Choroid plexus epithelial cell (primary cell): ENCODE measurements around the gene WFDC10A.
"Not testable (repeated sequence)": the region's sequence is repeated elsewhere in the genome, so short reads cannot be mapped to it uniquely, and the experiment has no call there.

Source experiments
- DNase-seq: peaks from one replicate; pipeline ENCODE4 v3.0.0-alpha.2; 2010; ENCODE audit warnings: low read depth
- H3K4me3 ChIP-seq: 2 replicates; pipeline ENCODE4 v1.5.1; 2011; ENCODE audit warnings: low read depth, mild to moderate bottlenecking, control low read depth, low read length, moderate library complexity
- CTCF ChIP-seq: conservative IDR thresholded peaks from 2 replicates; pipeline ENCODE4 v1.5.1; 2011; ENCODE audit warnings: low read depth, mild to moderate bottlenecking, control low read depth, inconsistent platforms, low read length, moderate library complexity

WFDC10A gene

GRCh38 chr20:45647441-45648050 is 18.0 kb downstream of the WFDC10A start:
- TF ChIP-seq CTCF: no peak
- no peak for DNase-seq
- no peak overlapping the region for H3K4me3 ChIP-seq

- DNase-seq: no peak
- H3K4me3 ChIP-seq: no peak overlapping the region
- no peak for TF ChIP-seq CTCF
Measured at GRCh38 chr20:45649312-45649863, 19.8 kb downstream of the WFDC10A start.

GRCh38 chr20:45651726-45652125 is 22.2 kb downstream of the WFDC10A start:
- not testable (repeated sequence) for H3K4me3 ChIP-seq, DNase-seq

GRCh38 chr20:45657038-45657437 is 27.5 kb downstream of the WFDC10A start:
- not testable (repeated sequence) for DNase-seq, H3K4me3 ChIP-seq

- no peak for DNase-seq
- TF ChIP-seq CTCF: no peak
Measured at GRCh38 chr20:45670139-45670538, 40.6 kb downstream of the WFDC10A start, which contains the start of gene WFDC11. TSS of gene WFDC11 (minus strand) at chr20:45670239. CDS start at chr20:45650600, 19,639 bp downstream.

GRCh38 chr20:45672765-45673164 is 43.2 kb downstream of the WFDC10A start:
- TF ChIP-seq CTCF: no peak
- no peak overlapping the region for H3K4me3 ChIP-seq
- no peak for DNase-seq

More at GRCh38 chr20:45670139-45670538, 40.6 kb downstream of the WFDC10A start, which contains the start of gene WFDC11:
- no peak within 1 kb of the TSS for H3K4me3 ChIP-seq

- no peak for TF ChIP-seq CTCF
- H3K4me3 ChIP-seq: no peak overlapping the region
- DNase-seq: no peak
Measured at GRCh38 chr20:45679650-45680049, 50.1 kb downstream of the WFDC10A start.
